ENCODE results near the gene TACC2.
"Not testable (repeated sequence)": the region's sequence is repeated elsewhere in the genome, so short reads cannot be mapped to it uniquely, and the experiment has no call there.

Gene TACC2

DNA sequence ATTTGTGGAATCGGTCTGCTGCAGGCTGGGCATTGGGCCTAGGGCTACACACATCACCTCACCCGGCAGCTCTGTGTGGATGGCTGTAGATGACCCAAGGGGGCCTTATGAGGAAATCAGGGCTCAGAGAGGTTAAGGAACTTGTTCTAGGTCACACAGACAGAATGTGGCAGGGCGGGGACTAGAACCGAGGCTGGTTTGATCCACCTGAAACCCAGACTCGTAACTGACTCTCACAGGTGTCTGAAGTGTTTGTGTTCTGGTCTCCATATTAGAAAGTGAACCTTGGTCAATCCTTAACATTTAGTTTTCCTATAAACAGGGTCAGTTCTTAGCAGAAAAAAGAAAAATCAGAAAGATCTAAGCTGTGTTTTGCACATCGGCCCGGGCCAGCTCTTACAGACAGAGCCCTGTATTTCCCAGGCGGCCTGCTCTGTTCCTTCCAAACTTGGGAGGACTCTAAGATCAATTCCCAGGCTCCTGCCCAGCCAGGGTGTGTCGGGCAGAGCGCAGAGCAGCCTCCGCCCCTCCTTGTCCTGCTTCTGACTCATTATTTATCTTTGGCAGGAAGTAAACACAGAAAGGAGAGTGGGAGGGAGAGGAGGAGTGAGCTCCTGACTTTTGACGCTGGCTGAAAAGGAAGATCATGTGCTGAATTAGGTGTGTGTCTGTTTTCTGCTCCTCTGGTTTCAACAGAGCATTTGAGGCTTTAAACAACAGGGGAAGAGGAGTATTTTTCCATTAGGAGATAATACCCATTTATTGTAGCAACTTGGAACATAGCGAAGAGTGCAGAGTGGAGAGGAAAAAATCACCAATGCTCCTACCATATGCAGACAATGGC, 74.1 kb downstream of the TACC2 start:
- no peak for DNase-seq

DNA sequence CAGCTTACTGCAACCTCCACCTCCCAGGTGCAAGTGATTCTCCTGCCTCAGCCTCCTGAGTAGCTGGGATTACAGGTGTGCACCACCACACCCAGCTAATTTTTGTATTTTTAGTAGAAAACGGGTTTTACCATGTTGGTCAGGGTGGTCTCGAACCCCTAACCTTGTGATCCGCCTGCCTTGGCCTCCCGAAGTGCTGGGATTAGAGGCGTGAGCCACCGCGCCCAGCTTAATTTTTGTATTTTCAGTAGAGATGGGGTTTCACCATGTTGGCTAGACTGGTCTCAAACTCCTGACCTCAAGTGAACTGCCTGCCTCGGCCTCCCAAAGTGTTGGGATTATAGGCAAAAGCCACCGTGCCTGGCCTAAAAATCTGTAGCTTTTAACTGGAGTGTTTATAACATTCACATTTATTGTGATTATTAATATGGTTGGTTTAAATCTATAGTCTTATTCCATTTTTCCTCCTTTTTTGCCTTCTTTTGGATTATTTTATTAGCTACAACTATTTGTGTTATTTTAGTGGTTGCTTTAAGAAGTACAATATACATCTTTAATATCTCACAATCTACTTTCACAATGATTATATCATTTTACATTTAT, 77.5 kb downstream of the TACC2 start:
- not testable (repeated sequence) for DNase-seq

DNA sequence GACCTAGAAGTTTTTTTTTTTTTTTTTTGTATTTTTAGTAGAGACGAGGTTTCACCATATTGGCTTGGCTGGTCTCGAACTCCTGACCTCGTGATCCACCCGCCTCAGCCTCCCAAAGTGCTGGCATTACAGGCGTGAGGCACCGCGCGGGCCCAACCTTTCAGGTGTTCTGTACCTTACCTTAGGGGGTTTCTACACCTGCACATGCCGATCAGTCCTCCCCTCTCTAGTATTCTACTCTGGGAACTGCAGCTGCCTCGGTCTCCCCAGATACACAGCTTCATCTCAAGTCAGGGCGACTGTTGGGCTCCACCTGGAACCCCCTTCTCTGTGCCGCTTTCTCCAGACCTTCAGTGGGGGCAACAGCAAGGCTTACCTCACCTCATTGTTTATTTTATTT, 79.9 kb downstream of the TACC2 start:
- DNase-seq, result no peak

DNA sequence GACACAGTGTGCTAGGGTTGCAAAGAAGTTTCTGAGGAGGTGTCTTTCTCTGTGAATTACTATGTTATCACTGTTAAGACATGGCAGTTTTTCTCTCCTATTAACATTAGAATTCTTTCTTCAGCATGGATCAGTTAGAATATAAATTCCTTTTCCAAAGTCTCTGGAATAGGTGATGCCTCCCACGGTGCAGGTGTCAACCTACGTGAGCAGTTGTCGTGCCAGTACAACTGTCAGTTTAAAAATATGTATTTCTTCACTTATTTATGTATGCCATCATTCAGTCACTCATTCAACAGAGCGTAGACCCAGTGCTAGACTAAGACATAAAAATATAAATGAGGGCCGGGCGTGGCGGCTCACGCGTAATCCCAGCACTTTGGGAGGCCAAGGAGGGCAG, 83.5 kb downstream of the TACC2 start:
- no peak for DNase-seq

DNA sequence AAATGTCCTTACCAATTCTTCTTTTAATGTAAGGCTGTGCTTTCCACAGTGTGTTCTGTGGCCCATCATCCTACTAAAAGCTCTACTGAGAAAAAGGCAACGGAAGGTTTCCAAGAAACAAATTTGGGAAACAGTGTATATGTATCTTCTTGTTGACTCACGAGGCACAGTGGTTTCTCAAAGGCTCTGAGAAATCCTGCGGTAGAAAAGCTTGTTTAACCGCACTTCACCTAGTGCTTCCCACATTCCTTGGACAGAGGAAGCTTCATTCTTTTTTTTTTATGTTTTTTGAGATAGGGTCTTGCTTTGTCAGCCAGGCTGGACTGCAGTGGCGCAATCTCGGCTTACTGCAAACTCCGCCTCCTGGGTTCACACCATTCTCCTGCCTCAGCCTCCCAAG, 84.5 kb downstream of the TACC2 start:
- DNase-seq, result no peak

DNA sequence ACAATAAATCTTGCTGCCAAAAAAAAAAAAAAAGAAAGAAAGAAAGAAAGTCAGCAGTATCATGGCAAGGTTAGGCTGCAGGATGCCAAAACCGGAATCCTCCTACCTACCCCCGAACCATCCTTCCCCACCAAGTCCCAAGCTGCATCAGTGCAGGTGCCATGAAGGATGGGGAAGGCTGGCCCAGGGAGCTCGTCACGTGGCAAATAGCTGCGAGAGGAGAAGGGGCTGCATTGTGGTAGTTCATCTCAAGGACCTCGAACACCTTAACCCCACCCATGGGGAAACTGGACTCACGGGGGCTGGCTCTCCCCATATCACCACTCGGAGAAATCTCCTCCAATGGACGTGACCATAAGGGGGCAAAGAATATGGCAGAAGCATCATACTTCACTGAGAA, 86.2 kb downstream of the TACC2 start:
- DNase-seq, result no peak

DNA sequence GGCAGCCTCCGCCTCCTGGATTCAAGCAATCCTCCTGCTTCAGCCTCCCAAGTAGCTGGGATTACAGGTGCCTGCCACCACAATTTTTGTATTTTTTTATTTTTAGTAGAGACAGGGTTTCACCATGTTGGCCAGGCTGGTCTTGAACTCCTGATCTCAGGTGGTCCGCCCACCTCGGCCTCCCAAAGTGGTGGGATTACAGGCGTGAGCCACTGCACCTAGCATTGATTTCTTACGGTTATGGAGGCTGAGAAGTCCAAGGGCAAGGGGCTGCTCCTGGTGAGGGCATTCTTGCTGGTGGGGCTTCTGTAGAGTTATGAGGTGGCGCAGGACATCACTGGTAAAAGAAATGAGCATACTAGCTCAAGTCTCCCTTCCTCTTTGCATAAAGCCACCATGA, 86.9 kb downstream of the TACC2 start:
- not testable (repeated sequence) for DNase-seq

DNA sequence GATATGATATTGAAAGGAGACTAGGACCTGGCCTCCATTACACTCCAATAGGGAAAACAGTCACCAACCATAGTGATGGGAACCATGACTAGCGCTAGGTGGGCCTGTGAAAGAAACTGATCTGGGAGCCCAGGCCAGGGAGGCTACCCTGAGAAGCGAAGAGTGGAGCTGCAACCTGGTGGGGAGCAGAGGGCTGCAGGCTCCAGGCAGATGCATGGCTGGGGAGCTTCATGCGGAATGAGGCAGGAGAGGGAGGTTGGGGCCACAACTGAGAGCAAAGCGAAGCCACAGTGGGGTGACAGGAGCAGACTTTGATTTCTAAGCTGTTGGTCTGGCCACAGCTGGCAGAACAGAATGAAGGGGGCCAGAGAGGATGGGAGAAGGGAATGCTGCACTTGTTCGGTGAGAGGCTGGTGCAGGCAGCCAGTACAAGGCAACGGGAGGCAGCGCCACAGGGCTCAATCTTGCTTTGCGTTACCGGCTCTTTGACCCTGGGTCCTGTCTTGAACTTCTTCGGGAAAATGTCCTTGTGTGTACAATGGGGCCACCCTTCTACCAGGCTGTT, 88.4 kb downstream of the TACC2 start:
- DNase-seq, result no peak

DNA sequence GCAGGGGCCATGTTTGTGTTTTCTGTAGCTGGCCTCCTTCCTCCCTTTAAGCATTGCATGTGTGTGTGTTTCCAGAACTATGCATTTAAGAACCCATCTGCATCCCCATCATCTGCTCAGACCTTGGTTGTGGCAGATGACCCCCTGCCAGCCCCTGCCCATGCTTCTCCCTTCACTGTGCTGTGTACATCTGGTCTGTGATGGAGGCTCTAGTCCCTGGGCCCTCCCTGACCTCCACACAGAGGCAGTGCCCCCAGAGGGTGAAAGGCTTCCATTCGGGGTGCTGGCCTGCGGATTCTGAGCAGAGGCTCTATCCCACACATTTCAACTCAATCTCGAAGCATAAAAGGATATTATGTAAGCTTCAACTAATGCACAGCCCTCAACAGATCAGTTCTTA, 89.4 kb downstream of the TACC2 start:
- DNase-seq, result no peak

DNA sequence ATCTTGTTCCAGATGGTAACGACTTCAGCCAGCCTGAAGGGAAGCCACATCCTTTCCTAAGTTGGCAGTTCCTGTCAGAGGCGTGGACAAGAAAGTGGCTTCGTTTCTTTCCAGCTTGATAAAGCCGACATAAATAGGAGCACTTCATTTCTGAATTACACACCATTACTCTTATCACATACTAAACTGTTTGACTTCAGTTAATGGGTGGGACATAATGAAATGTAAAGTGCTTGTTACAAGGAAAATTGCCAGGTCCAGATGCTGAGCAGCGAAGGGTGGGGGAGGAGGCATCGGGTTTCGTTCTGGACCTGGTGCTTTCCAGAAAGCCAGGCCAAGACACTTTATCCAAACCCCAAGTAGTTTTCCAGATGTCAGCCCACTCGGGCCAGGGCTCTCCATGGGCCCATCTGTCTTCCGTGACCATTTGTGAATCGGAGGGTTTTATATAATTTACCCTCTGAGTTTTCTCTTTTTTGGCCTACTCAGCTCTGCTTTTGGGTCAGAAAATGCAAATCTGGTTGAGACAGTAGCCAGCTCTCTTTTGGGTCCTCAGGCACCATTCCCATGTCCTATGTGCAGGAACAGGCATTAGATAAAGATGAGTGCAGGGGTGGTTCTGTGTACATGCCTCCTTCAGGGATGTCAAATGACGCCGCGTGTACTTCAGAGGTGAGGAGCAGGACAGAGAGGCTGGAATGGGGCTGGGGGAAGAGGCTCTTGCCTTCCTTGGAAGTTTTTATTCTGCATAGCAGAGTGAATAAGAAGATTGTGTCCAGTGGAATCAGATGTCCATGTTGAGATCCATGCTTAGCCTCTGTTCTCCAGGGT, 90.2 kb downstream of the TACC2 start:
- no peak for DNase-seq

DNA sequence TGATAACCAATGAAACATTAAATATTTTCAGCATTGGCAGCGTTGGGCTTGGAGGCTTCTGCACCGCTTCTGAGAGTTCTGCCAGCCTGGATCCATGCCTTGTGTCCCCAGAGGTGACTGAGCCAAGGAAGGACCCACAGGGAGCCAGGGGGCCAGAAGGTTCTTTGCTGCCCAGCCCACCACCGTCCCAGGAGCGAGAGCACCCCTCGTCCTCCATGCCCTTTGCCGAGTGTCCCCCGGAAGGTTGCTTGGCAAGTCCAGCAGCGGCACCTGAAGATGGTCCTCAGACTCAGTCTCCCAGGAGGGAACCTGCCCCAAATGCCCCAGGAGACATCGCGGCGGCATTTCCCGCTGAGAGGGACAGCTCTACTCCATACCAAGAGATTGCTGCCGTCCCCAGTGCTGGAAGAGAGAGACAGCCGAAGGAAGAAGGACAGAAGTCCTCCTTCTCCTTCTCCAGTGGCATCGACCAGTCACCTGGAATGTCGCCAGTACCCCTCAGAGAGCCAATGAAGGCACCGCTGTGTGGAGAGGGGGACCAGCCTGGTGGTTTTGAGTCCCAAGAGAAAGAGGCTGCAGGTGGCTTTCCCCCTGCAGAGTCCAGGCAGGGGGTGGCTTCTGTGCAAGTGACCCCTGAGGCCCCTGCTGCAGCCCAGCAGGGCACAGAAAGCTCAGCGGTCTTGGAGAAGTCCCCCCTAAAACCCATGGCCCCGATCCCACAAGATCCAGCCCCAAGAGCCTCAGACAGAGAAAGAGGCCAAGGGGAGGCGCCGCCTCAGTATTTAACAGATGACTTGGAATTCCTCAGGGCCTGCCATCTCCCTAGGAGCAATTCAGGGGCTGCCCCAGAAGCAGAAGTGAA, 93.9 kb downstream of the TACC2 start:
- no peak for DNase-seq

DNA sequence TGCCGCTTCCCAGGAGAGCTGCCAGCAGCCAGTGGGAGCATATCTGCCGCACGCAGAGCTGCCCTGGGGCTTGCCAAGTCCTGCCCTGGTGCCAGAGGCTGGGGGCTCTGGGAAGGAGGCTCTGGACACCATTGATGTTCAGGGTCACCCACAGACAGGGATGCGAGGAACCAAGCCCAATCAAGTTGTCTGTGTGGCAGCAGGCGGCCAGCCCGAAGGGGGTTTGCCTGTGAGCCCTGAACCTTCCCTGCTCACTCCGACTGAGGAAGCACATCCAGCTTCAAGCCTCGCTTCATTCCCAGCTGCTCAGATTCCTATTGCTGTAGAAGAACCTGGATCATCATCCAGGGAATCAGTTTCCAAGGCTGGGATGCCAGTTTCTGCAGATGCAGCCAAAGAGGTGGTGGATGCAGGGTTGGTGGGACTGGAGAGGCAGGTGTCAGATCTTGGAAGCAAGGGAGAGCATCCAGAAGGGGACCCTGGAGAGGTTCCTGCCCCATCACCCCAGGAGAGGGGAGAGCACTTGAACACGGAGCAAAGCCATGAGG, 94.6 kb downstream of the TACC2 start:
- DNase-seq, result no peak

DNA sequence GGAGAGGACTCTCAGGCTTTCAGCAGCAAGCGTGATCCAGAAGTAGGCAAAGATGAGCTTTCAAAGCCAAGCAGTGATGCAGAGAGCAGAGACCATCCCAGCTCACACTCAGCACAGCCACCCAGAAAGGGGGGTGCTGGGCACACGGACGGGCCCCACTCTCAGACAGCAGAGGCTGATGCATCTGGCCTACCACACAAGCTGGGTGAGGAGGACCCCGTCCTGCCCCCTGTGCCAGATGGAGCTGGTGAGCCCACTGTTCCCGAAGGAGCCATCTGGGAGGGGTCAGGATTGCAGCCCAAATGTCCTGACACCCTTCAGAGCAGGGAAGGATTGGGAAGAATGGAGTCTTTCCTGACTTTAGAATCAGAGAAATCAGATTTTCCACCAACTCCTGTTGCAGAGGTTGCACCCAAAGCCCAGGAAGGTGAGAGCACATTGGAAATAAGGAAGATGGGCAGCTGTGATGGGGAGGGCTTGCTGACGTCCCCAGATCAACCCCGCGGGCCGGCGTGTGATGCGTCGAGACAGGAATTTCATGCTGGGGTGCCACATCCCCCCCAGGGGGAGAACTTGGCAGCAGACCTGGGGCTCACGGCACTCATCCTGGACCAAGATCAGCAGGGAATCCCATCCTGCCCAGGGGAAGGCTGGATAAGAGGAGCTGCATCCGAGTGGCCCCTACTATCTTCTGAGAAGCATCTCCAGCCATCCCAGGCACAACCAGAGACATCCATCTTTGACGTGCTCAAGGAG, 95.5 kb downstream of the TACC2 start:
- no peak for DNase-seq

DNA sequence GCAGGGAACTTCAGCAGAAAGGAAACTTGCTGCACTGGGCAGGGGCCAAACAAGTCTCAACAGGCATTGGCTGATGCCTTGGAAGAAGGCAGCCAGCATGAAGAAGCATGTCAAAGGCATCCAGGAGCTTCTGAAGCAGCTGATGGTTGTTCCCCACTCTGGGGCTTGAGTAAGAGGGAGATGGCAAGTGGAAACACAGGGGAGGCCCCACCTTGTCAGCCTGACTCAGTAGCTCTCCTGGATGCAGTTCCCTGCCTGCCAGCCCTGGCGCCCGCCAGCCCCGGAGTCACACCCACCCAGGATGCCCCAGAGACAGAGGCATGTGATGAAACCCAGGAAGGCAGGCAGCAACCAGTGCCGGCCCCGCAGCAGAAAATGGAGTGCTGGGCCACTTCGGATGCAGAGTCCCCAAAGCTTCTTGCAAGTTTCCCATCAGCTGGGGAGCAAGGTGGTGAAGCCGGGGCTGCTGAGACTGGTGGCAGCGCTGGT, 96.5 kb downstream of the TACC2 start:
- no peak for DNase-seq

DNA sequence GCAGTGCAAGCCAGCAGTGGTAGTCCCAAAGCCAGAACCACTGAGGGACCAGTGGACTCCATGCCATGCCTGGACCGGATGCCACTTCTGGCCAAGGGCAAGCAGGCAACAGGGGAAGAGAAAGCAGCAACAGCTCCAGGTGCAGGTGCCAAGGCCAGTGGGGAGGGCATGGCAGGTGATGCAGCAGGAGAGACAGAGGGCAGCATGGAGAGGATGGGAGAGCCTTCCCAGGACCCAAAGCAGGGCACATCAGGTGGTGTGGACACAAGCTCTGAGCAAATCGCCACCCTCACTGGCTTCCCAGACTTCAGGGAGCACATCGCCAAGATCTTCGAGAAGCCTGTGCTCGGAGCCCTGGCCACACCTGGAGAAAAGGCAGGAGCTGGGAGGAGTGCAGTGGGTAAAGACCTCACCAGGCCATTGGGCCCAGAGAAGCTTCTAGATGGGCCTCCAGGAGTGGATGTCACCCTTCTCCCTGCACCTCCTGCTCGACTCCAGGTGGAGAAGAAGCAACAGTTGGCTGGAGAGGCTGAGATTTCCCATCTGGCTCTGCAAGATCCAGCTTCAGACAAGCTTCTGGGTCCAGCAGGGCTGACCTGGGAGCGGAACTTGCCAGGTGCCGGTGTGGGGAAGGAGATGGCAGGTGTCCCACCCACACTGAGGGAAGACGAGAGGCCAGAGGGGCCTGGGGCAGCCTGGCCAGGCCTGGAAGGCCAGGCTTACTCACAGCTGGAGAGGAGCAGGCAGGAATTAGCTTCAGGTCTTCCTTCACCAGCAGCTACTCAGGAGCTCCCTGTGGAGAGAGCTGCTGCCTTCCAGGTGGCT, 97.7 kb downstream of the TACC2 start:
- no peak for DNase-seq

DNA sequence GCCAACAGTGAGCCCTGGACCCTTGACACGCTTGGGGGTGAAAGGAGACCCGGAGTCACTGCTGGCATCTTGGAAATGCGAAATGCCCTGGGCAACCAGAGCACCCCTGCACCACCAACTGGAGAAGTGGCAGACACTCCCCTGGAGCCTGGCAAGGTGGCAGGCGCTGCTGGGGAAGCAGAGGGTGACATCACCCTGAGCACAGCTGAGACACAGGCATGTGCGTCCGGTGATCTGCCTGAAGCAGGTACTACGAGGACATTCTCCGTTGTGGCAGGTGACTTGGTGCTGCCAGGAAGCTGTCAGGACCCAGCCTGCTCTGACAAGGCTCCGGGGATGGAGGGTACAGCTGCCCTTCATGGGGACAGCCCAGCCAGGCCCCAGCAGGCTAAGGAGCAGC, 98.5 kb downstream of the TACC2 start:
- DNase-seq, result no peak

DNA sequence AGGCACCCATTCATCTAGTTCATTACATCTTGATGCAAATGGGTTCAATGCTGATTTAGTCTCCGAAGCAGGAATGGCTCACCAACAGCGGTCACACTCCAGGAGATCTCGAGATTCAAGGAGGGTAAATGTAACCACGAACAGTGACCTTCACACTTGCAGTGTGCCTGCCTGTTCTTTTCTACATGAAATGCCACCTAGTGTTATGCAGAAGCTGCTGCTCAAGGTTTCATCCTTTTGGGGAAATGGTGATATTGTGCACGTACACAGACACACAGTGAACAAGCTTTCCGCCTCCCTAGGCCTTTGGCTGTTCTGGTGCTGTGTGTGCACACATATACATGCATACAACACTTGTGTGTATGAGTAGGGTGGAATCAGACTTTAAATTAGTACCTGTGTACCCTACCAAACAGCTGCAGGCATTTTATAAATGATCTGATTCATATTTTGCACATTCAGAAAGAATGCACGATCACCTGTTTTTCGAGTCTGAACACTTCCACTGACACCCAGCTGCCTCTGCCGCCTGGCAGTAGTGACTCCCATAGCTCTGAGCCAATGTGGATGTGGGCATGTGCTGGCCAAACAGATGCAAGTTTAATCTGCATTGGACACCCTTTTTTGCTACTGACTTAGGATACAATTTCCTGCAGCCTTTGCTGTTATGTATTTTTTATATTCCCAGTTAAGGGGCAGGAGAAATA, 100.5 kb downstream of the TACC2 start:
- no peak for DNase-seq

DNA sequence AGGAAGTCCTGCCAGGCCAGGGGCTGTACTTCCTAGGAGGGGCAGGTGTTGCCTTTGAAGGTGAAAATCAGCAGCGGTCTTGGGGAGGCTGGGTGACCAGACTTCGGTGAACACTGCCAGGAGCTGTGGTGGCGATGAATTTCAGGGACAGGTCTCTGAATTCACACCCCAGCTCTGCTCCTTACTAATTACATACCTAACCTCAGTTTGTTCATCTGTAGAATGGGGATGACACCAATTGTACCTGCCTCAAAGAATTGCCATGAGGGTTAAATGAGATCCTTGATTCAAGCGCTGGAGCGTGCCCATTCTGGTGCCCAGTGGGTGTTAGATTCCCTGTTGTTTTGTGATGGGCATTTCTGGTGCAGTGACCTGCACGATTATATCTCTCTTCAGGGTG, 102.8 kb downstream of the TACC2 start:
- no peak for DNase-seq

DNA sequence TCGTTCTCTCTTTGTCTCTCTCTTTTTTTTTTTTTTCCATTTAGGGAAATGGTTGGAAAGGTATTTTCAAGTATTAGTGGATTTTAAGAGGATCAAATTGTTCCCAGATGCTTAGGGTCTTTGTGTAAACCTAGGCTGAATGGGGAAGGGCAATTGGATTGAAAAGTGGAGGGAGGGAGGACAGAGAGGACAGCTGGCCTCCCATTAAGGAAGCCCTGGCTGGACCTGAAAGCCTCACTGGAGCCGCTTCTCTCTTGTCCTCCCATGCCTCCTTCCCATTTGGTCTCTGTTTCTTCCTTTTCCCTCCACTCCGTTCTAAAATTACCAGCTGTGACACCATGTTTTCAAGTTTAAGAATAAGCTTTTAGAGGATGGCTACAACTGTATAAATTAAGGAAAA, 104.1 kb downstream of the TACC2 start:
- DNase-seq, result no peak

DNA sequence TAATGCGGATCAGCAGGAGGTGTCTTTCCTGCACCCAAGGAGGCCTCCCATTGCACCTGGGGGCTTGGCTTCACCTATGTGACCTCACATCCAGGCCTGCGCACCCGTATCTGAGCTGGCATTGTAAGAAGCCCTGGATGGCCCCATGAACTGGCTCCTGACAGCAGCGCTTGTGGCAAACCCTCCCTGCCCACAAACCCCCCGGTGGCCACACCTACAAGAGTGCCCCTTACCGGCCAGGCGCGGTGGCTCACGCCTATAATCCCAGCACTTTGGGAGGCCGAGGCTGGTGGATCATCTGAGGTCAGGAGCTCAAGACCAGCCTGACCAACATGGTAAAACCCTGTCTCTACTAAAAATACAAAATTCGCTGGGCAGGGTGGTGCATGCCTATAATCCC, 107.2 kb downstream of the TACC2 start:
- not testable (repeated sequence) for DNase-seq
